ENCODE data around the gene RSAD2. TPM values are rescaled to one million over a fixed set of nuclear protein-coding genes. Genes with fewer than 3 reads are reported as not detected.

Gene RSAD2
- 1.00 and 1.5 TPM in 2 replicates for total RNA-seq

GRCh38 chr2:6877402-6878304, at the start of gene RSAD2:
Gene RSAD2 (plus strand): TSS chr2:6877777. CDS start chr2:6877801, 24 bp downstream.

GRCh38 chr2:6865346-6866274, 12.0 kb upstream of the RSAD2 start, which contains the start of gene CMPK2:
Gene CMPK2 (minus strand): TSS chr2:6865907. CDS start chr2:6865696, 211 bp downstream.

GRCh38 chr2:6917071-6917760, 39.6 kb downstream of the RSAD2 start, which contains the start of gene RNF144A:
Gene RNF144A (plus strand): TSS chr2:6917412. CDS start chr2:6996927, 79,515 bp downstream.

Other genes with a start within 250 kb of the RSAD2 start
- 2.9 and 15.4 TPM in 2 replicates for gene CMPK2, start 11.9 kb upstream of the RSAD2 start, total RNA-seq
- gene RNF144A, start 39.6 kb downstream of the RSAD2 start, total RNA-seq = 12.0 TPM in 2 replicates

Measured in uterine smooth muscle cell (primary cell).